WTC11 (cell line): ENCODE measurements around the gene CACNA2D3. TPM values are rescaled to one million over a fixed set of nuclear protein-coding genes. Genes with fewer than 3 reads are reported as not detected.

Experiments used
- ATAC-seq: fragments of 200-7000 bp; cut with Tn5 transposase; 2 replicates; pipeline ENCODE4 v1.10.0; 2021; ENCODE audit warnings: mild to moderate bottlenecking, moderate library complexity
- CTCF ChIA-PET: fragments of 300-600 bp; sonication (Branson Sonifier 250); formaldehyde crosslinking; loops from one replicate; lab custom pipeline; 2021; ENCODE audit warnings: antibody characterized with exemption; lab: Charles Lee
- POLR2A ChIA-PET: fragments of 350-600 bp; sonication (Branson Sonifier 250); formaldehyde crosslinking; loops from one replicate; lab custom pipeline; 2021; ENCODE audit warnings: antibody characterized with exemption; lab: Charles Lee
- DNase-seq: peaks from one replicate; pipeline ENCODE4 v3.0.0; 2021; ENCODE audit warnings: low spot score
- H3K27ac Mint-ChIP-seq: 2 replicates; pipeline ENCODE4 v1.8.0; 2021; ENCODE audit warnings: mixed read lengths
- H3K27me3 Mint-ChIP-seq: 2 replicates; pipeline ENCODE4 v1.8.0; 2021; ENCODE audit warnings: low read depth, mild to moderate bottlenecking, moderate library complexity, mixed read lengths
- H3K36me3 Mint-ChIP-seq: 2 replicates; pipeline ENCODE4 v1.8.0; 2021; ENCODE audit warnings: mixed read lengths
- H3K4me1 Mint-ChIP-seq: 2 replicates; pipeline ENCODE4 v1.8.0; 2022; ENCODE audit warnings: mixed read lengths
- H3K4me3 Mint-ChIP-seq: 2 replicates; pipeline ENCODE4 v1.8.0; 2021; ENCODE audit warnings: mild to moderate bottlenecking, moderate library complexity, mixed read lengths
- H3K9me3 Mint-ChIP-seq: 2 replicates; pipeline ENCODE4 v1.8.0; 2021; ENCODE audit warnings: mixed read lengths
- AFF4 ChIP-seq: sonication (generic); formaldehyde crosslinking; IDR thresholded peaks from 2 replicates; pipeline ENCODE4 v1.8.1; 2023; ENCODE audit warnings: mild to moderate bottlenecking, missing genetic modification reagents, borderline replicate concordance
- ARID4B ChIP-seq: sonication (generic); formaldehyde crosslinking; IDR thresholded peaks from 2 replicates; pipeline ENCODE4 v1.8.0; 2023; ENCODE audit warnings: missing genetic modification reagents, mild to moderate bottlenecking, borderline replicate concordance
- ATF1 ChIP-seq: sonication (generic); formaldehyde crosslinking; IDR thresholded peaks from 2 replicates; pipeline ENCODE4 v1.8.1; 2023; ENCODE audit warnings: mild to moderate bottlenecking, moderate library complexity, missing genetic modification reagents
- CREM ChIP-seq: sonication (generic); formaldehyde crosslinking; IDR thresholded peaks from 2 replicates; pipeline ENCODE4 v1.8.1; 2022; ENCODE audit warnings: mild to moderate bottlenecking, missing genetic modification reagents, moderate library complexity
- EMX1 ChIP-seq: fragments of 250-450 bp; sonication (Bioruptor Pico); IDR thresholded peaks from 2 replicates; pipeline ENCODE4 v1.8.0; 2021; ENCODE audit warnings: mild to moderate bottlenecking
- ESRRA ChIP-seq: sonication (generic); formaldehyde crosslinking; IDR thresholded peaks from 2 replicates; pipeline ENCODE4 v1.8.1; 2022; ENCODE audit warnings: mild to moderate bottlenecking, missing genetic modification reagents, borderline replicate concordance
- IRF1 ChIP-seq: sonication (generic); formaldehyde crosslinking; IDR thresholded peaks from 2 replicates; pipeline ENCODE4 v1.8.0; 2023; ENCODE audit warnings: missing genetic modification reagents
- MLX ChIP-seq: sonication (generic); formaldehyde crosslinking; IDR thresholded peaks from 2 replicates; pipeline ENCODE4 v1.8.1; 2023; ENCODE audit warnings: mild to moderate bottlenecking, missing genetic modification reagents, moderate library complexity
- NFATC4 ChIP-seq: fragments of 250-450 bp; sonication (Bioruptor Pico); IDR thresholded peaks from 2 replicates; pipeline ENCODE4 v1.9.0; 2021; ENCODE audit warnings: mild to moderate bottlenecking
- NFE2L1 ChIP-seq: sonication (generic); formaldehyde crosslinking; IDR thresholded peaks from 2 replicates; pipeline ENCODE4 v1.8.1; 2023; ENCODE audit warnings: missing genetic modification reagents
- RELA ChIP-seq: sonication (generic); formaldehyde crosslinking; IDR thresholded peaks from 2 replicates; pipeline ENCODE4 v1.8.1; 2022; ENCODE audit warnings: missing genetic modification reagents, mild to moderate bottlenecking, borderline replicate concordance
- USF1 ChIP-seq: sonication (generic); formaldehyde crosslinking; IDR thresholded peaks from 2 replicates; pipeline ENCODE4 v1.8.0; 2022; ENCODE audit warnings: mild to moderate bottlenecking, missing genetic modification reagents
- USF2 ChIP-seq: sonication (generic); formaldehyde crosslinking; IDR thresholded peaks from 2 replicates; pipeline ENCODE4 v1.8.1; 2023; ENCODE audit warnings: mild to moderate bottlenecking, missing genetic modification reagents, moderate library complexity
- ZMAT4 ChIP-seq: fragments of 250-450 bp; sonication (Bioruptor Pico); IDR thresholded peaks from 2 replicates; pipeline ENCODE4 v1.9.0; 2021; ENCODE audit warnings: mild to moderate bottlenecking
- ZNF219 ChIP-seq: sonication (generic); formaldehyde crosslinking; IDR thresholded peaks from 2 replicates; pipeline ENCODE4 v1.8.0; 2023; ENCODE audit warnings: missing genetic modification reagents, mild to moderate bottlenecking, borderline replicate concordance
- ZNF232 ChIP-seq: sonication (generic); formaldehyde crosslinking; IDR thresholded peaks from 2 replicates; pipeline ENCODE4 v1.8.0; 2022; ENCODE audit warnings: mild to moderate bottlenecking, missing genetic modification reagents
- ZNF423 ChIP-seq: fragments of 250-450 bp; sonication (Bioruptor Pico); IDR thresholded peaks from 2 replicates; pipeline ENCODE4 v2.1.2; 2022; ENCODE audit warnings: mild to moderate bottlenecking, moderate library complexity
- ZNF532 ChIP-seq: fragments of 250-450 bp; sonication (Bioruptor Pico); IDR thresholded peaks from 2 replicates; pipeline ENCODE4 v1.9.0; 2021; ENCODE audit warnings: mild to moderate bottlenecking, borderline replicate concordance
- ZSCAN18 ChIP-seq: fragments of 250-450 bp; sonication (Bioruptor Pico); IDR thresholded peaks from 2 replicates; pipeline ENCODE4 v2.1.2; 2022; ENCODE audit warnings: mild to moderate bottlenecking, moderate library complexity
- total RNA-seq: library from RNA; stranded (reverse); gene quantifications from 3 replicates; pipeline ENCODE4 v1.2.3, GENCODE V29; 2021

The CACNA2D3 gene
- total RNA-seq, 1 experiment from 2014 or later, result 5.0 TPM

- TF ChIP-seq NFATC4 (CRISPR knock-in tag), result no peak
These were observed 1.4 kb downstream of the CACNA2D3 start (continued) for GRCh38 chr3:54123776-54124196.

GRCh38 chr3:54125300-54125699 lies 2.9 kb downstream of the CACNA2D3 start:
- CTCF ChIA-PET, result no interaction called here
- ATAC-seq, result no peak
- H3K27me3 Mint-ChIP-seq, result peaks cover 39% of the 10 kb centered on the region
- TF ChIP-seq AFF4 (CRISPR knock-in tag) (no peak), MLX (CRISPR knock-in tag) (no peak), CREM (no peak), USF1 (no peak), ZNF232 (CRISPR knock-in tag) (no peak), ZSCAN18 (CRISPR knock-in tag) (no peak), ATF1 (CRISPR knock-in tag) (no peak), ZNF532 (CRISPR knock-in tag) (no peak), IRF1 (CRISPR knock-in tag) (no peak), NFE2L1 (CRISPR knock-in tag) (no peak), ZNF219 (CRISPR knock-in tag) (no peak), ESRRA (CRISPR knock-in tag) (no peak), ARID4B (CRISPR knock-in tag) (no peak), USF2 (no peak), EMX1 (no peak), ZMAT4 (CRISPR knock-in tag) (no peak), RELA (CRISPR knock-in tag) (no peak), ZNF423 (no peak)

More at GRCh38 chr3:54125300-54125699, 2.9 kb downstream of the CACNA2D3 start:
- H3K27ac Mint-ChIP-seq, result no peak overlapping the region
- no peaks in the 10 kb centered on the region for H3K9me3 Mint-ChIP-seq
- no peaks in the 10 kb centered on the region for H3K36me3 Mint-ChIP-seq
- H3K4me3 Mint-ChIP-seq, result no peak overlapping the region
- DNase-seq, result no peak
- peaks cover 39% of the 10 kb centered on the region for H3K4me1 Mint-ChIP-seq
- POLR2A ChIA-PET, result no interaction called here
